SKM-1 (cell line): ENCODE data around the gene SORCS3.

Experiments used
- DNase-seq: peaks from one replicate; lab custom pipeline; 2025; ENCODE audit not compliant: unreplicated experiment; lab: John Stamatoyannopoulos, UW

The SORCS3 gene

DNA sequence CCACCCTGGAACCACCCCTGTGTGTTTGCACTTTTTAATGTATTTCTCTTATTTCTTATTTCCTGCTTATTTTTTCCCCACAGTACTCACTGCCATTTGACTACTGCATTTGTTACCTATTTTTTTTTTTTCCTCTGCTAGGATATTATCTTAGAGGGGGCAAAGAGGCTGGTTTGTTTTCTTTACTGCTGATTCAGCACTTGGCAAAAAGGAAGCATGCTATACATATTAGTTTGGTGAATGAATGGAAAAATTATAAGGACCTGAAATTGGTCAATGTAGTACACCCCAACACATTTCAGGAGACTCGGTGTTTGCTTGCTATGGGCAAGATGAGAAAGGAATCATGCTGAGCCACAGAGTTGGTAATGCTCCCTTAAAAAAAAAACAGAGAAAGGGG is 193.5 kb downstream of the SORCS3 start:
- DNase-seq: no peak

DNA sequence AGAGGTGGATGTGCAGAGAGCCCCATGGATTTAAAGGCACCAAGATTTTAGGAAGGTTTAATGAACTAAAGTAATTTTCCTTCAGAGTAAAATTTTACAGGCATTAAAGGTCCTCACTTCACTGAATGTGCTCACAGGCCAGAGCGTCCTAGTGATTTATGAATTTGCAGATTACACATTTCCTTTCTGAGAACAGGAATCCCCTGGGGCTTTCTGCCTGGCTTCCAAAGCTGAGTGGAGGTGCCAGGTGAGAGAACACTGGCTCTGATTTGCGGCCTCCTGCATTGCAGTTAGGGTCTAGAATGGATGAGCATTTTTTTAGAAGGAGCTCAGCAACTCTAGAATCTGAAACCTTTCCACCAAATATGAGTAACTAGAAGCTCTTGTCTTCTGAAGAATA is 194.3 kb downstream of the SORCS3 start:
- no peak for DNase-seq

DNA sequence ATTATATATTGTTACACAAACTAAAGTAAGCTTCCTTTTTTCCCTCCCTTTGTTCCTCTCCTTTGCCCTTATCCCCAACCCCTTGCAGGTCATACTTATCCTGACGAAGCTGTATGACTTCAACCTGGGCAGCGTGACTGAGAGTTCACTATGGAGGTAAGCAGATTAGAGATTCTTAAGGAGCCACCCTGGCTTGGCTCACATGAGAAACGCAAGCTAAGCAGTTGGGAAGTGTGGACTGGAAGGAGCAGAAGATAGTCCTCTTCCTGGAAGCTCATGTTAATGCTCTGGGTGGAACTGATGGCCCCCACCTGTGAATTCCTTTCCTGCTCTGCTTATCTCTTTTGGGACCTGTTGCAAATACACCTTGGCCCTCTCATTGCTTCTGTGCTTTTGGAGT is 201.6 kb downstream of the SORCS3 start:
- no peak for DNase-seq

DNA sequence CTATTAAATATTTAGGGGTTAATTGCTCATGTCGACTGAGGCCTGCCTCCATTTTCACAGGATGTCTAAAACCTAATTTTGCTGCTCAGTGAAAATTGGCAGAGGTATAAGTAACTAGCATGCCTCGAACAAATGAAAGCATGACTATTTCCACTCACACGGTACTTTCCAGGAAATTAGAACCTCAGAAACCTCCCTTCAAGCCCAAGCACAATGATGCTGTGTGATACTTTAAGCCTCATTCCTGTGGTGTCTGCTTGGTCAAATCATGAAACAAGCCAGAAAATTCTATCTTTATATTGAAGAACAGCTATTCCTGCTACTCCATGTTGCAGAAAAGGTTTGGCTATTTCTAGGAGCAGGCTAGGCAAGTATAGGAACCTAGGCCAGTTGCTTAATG is 203.0 kb downstream of the SORCS3 start:
- DNase-seq: no peak

DNA sequence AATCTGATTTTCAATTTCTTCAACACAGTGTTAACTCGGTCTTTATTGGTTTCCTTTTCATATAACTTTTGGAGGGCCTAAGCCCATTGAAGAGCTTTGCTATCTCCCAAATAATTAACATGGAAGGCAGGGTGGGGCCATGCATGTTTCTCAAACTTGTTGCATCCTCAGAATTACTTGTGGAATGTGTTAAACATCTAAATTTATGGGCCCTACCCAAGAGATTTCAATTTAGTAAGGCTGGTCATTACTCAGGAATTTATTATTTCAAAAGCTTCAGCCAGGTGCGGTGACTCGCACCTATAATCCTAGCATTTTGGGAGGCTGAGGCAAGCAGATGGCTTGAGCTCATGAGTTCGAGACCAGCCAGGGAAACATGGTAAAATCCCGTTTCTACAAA is 208.9 kb downstream of the SORCS3 start:
- DNase-seq: no peak

DNA sequence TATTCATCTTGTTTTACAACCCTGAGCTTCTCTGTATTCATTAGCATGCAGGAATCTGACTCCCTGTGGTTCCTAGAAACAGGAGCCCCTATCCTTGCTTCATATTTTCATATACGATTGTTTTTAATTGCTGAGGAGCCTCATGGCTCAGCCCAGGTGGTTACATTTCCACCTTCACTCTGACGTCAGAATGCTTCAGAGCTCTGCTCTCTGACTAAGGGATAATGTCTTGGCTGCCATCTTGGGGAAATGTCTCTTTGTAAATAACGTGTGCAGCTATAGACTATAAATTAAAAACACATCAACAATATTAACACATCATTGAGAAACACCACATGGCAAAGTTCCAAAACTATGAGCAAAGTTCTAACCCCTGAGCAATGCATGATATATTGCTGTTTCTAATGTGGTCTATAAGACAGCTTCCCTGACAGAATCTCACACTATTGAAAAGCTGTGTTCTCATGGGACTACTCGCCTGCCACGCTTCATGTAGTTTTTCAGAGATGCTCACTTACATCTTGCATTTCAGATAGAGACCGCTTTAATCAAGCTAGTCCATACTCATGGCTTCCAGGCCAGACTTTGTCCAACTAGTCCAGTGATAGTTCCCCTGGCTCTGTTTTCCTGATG is 227.0 kb downstream of the SORCS3 start:
- DNase-seq: no peak

DNA sequence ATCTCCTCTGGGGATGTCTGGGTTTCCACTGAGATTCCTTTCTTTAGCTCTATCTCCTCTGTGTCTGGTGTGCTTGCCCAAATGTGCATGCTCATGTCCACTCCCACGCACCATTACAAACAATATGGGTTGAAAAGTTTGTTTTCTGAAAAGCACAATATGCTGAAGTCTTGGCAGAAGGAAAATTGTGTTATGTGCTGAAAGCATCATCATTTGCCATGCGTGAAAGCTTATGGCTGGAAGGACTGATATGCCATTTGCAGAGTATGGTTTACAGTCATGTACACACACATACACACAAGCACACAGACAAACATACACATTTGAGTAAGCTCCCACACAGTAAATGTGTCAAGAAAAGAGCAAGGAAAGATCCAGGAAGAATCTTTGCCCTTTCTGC is 231.6 kb downstream of the SORCS3 start:
- DNase-seq: no peak

DNA sequence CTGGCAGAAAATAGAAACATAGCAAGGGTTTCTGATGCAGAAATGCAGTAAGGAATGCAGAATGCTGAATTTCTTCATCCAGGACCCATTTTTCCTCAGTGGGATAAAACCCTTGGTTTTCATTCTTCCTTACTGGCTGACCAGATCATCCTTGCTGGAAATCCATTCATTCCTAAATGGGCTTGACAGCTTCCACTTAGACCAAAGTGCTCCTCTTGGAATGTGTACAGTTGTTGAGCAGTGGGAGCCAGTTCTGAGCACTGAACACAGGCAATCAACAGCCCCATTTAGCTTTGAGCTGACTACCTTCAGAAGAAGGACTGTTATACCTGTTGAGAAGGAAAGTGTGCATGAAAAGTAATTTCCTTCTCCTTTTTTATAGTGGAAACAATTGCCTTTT is 232.1 kb downstream of the SORCS3 start:
- DNase-seq: no peak

DNA sequence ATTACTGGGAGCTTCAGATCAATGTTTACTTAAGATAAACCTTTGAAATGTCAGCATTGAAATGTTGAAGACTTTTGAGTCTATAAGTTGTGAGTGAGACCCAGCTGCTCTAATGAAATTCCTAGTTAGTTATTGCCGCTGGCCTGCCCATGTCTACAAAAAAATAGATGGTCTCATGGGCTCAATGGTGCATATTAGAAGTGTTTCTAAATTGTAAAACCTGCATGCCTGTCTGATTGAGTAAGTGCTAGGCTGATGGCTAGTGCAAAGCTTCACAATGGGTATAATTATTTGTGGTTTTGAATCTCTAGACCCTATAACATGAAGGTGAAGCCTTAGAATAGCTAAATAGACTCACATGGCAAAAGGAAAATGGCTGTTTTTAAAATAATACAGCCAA is 234.5 kb downstream of the SORCS3 start:
- DNase-seq: no peak

DNA sequence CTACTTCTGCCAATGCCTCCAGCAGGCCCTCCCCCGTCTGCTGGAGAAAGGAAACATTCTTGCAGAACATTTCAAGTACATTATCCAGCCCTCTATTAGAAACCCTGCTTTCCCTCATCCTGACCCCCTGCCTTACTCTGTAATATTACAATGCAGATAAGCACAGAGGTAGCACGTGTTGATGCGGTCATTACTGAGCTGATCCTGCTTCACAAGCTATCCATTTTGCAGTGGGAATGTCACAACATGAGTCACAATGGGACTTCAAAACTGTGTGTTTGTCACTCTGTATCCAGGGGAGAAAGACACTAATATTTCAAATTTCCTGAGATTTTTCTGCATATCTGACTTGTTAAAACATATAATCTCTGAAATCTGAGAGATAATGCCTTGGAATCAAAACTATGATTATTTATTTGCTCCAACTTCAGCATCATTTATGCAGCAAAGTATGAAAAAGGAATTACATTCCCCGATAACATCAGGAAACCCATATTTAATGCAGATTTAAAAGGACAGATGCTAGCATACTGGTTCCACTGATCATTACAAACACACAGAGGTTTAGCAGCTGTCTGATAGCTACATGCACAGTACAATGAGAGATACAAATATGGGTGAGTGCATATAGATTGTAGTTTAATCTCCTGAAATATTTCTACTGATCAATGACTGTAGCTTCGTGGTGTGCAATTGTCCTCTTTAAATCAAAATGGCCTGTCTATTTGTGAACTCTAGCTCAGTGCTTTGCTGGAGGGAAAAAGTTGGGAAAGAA is 239.7 kb downstream of the SORCS3 start:
- no peak for DNase-seq

DNA sequence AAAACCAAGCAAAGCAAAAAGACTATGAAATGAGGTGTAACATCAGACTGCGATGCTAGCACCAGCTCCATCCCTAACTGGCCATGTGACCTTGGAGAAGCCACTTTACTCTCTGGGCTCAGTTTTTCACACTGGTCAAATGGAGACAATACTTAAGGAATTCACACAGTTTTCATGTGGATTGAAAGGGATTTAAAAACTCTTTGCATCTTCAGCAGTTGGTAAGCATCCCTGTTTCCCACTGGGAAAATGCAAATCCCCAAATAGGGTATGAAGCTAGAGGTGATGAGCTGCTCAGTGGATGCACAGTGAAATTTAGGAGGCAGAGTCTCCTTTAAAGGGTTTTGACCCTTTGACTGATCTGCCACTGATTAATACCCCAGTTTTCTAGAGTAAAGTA is 240.7 kb downstream of the SORCS3 start:
- DNase-seq: no peak

DNA sequence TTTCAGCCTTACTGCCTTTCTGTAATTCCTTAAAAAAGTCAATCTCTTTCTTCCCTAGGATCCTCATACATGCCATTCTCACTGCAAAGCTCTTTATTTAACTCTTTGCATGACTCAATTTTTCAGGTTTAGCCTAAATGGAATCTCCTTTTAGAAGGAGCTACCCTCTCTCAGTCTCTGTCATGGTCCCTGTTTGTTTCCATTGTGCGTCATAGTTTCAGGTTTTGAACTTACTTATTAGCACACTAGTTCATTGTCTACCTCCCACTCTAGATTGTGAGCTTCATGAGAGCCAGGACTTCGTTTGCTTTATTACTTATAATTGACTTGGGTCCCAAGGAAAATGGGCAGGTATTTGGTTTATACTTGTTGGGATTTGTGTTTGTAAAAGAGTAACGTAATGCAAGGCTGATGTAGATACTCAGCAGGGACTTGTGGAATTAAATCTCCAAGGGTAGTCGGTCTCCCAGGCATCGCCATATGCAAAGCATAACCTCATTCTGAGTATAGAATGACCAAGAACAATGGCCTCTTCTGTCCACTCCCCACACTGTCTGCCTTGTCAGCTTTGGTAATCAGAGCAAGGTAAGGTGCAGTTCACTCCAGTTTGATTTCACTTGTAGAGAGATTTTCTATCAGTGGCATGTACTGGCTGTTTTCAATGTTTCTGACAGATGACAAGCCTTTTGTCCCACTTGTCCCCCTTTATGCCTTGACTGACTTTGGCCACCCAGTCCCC is 252.0 kb downstream of the SORCS3 start:
- DNase-seq: no peak

DNA sequence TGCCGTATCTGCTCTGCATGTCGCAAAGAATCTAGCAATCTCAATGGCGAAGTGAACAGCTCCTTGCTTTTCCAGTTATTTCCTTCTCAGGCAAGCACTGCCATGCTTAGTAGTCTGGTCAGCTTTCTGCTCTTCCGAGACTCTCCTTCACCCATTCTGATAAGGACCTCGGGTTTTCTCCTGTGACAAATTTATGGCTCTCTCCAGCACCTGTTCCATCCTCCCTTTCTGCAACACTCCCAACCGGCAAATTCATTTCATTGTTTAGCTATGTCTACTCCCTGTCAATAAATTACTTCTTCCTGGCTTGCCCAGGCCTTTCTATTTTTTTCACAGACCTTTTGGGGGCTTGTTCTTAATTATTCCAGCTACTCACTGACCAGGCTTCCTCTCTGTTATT is 252.6 kb downstream of the SORCS3 start:
- DNase-seq: no peak

DNA sequence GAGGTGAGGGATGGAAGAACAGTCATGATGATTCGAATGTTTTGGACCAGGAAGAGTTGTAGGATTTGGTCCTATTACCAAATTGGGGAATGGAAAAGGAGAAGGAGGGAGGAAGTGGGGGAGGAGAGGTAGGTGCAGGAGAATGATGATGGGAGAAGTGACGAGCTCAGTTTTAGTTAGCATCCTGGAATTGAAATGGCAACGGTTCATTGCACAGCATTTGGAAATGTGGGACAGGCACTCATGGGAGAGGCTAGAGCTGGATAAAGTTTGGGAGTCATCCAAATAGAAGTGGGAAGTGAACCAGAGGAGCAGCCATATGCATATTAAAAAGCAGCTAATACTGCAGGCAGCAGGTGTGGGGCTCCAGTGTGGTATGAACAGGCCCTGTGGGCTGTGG is 253.6 kb downstream of the SORCS3 start:
- DNase-seq: no peak

DNA sequence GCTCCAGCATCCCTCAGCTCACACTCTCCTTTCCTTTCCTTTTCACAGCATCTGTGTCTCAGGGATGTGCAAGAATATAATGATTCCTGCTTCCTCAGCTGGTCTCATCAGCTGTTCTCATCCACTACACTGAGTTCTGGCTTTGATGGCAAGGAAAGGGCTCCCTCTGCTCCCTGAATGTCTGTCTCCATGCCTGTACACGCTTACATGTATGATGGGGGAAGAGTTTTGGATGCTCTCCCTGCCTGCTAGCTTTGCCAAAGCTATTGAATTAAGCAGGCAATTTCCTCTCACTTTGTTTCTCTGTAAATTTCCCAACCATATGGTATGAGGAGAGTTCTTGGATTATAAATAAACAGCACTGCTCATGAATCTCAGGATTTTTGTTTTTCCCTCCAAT is 254.5 kb downstream of the SORCS3 start:
- DNase-seq: no peak

DNA sequence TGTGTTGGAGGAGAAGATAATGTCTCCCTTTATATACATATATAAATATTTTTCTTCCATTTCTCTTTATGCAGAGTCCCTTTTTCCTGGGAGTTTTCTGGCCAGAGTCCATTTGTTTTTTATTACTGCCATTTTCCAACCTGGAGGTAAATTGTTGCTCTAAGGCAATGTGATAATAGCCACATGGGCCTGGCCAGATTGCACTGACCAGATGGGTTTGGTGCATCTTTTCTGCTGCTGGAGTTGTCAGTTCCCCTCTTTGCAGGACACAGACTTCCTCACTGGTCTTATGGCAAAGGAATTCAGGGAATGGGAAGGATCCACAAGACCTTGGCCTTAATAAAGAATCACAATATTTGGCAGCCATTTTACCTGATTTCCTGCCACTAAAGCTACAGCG is 254.9 kb downstream of the SORCS3 start:
- no peak for DNase-seq

DNA sequence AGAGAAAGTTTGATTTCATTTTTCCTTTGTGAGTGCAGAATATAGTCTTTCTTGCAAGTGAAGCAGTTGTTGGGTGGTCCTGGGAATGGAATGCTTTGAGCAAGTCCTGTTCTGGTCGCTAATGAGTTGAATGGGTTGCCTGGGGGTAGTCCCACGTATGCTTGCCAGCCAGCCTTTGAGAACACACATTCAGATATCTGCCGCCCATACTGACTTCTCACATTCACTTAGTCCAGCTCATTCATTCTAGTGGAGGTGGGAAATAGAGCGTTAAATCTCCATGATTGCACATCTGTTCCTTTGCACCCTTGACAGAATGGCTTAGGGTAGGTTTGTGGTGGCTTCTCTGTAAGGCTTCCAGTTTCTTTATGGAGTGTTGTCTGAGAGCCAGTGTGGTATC is 256.6 kb downstream of the SORCS3 start:
- DNase-seq: no peak

DNA sequence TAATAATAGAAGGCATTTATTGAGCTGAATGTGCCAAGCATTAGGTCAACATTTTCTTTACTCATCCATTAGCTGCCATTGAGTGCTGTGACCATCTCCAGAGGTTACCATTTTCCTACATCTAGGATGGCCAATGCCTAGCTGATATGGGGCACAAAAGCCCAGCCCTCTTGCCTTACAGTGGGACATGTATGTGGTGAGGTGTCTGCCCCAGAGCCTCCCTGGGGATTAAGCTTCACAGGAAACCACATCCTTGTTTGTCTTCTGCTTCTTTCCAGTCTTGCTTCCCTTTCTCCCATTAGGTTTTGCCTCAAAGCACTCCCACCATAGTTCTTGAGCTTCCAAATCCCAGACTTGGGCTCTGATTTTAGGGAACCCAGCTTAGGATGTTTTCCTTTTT is 258.7 kb downstream of the SORCS3 start:
- no peak for DNase-seq

DNA sequence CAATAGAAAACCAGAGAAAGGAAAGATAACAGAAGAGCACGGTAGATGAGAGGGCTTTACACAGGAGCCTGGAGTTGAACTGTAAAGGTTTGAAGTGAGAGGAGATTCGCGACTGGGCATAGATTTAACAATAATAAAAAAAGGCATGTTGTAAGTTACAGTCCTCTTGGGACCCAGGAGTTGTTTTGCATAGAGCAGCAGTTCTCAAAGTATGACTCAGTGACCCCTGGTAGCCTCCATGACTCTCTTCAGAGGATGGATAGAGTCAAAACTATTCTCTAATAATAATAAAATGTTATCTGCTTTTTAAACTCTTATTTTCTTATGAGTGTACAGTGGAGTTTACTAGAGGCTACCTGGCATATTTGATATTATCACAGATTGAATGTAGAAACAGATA is 262.3 kb downstream of the SORCS3 start:
- no peak for DNase-seq

DNA sequence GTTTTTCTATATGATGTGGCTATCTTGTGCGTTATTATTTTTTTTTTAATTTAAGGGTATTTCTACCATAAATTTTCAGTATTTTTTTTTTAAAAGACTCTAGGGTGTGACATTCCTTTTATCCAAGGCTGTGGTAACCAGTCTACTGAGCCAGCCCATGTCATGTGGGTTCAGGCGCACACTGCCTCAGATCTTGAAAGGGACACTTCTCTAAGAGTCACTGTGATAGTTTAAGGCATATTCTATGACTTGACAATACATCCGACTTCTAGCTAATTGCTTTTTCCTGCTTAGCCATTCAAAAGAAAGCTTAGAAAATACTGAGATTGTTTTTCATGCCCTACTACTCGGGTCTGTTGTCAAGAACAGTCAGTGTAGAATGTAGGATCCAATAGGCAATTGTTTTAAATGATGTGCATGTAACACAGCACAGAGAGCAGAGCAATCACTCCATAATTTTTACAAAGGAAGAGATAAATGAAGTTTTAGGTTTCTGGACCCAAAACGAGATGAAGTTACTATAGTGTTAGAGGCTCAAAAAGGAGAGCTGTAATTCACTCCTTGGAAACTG is 263.7 kb downstream of the SORCS3 start:
- DNase-seq: no peak

DNA sequence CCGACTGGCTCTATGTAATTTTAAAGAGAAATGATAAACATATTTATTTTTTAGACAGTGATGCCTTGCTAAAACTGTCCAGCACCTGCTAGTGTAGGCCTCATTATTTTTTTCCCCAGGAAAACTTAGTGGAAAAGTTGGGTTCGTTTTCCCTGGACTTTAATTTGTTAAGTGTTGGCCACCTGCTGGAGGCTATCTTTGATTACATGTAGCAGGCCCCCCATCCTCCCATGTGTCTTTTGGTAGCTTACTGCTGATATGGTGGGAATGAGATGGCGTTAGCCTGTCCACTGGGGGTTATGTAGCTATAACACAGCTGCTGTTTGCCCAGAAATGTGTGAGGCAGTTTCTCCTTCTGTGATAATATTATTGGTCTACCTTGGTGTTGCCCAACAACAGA is 265.0 kb downstream of the SORCS3 start:
- DNase-seq: no peak

DNA sequence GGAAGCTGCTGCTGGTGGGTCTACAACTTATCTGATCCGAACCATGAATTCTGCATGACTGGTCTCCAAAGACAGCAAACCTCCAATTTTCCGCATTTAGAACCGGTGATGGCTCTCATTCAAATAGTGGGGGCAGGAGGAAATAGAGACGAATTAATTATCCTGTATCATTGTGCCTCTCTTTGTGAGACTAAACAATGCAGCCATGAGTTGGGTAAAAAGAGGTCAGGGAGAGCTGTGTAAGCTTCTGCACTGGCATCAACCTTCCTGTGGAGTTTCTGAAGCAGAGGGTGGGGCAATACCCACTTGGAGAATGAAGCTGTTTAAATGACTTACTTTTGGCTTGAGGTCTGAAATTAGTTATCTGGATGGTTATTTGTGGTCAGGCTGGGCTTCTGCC is 266.4 kb downstream of the SORCS3 start:
- DNase-seq: no peak
